Endothelial cell of hepatic sinusoid (primary cell): ENCODE data around the gene NKAIN4.

Experiments used
- in situ Hi-C: cut with HindIII; loops from 2 replicates; pipeline ENCODE4 v1.10.0; 2017; ENCODE audit warnings: low sequenced_read_pairs

Gene NKAIN4

GRCh38 chr20:63289311-63290135 is 35.3 kb upstream of the NKAIN4 start:
- in situ Hi-C loops = loop anchor here (25.0 kb wide), 1 partner anchor 202 kb away; no protein-coding TSS in a partner anchor

- in situ Hi-C loops = loop anchor here (25.0 kb wide), 1 partner anchor 201 kb away; no protein-coding TSS in a partner anchor
These were observed 34.5 kb upstream of the NKAIN4 start for GRCh38 chr20:63288581-63289251.

DNA sequence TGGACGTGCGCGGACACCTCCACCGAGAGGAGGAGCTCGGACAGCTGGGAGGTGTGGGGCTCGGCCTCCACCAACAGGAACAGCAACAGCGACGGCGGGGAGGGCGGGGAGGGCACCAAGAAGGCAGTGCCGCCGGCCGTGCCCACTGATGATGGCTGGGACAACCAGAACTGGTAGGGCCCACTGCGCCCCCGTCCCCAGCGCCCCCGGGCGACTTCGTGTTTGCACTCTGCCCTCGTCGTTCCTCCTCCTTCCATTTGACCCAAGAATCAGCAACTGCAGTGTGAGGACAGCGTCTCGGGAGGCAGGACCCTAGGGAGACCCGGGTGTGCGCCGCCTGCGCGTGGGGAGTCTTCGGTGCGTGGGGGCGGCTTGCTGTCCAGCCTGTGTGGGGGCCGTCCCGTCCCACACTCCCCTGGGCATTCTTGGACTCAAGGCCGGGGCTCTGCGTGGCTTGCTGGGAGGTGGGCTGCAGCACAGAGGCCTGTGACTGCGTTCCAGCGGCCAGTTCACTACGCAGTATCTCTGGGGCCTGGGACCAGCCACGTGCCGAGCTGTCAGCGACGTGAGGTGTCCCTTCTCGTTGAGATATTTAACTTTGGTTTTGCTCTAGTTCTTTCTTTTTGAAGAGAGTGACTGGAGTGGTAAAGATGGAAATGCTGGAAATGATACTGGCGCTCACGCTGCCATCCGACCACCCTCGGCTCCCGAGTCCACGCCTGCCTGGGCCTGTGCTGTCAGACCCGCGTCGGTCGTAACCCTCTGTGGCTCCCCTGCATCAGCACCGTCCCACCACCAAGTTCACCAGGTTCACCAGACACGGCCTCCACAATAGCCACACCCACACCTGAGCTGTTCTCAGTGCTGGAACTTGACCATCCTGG is 33.7 kb upstream of the NKAIN4 start:
- in situ Hi-C loops = loop anchor here (25.0 kb wide), 1 partner anchor 201 kb away; no protein-coding TSS in a partner anchor

GRCh38 chr20:63286781-63287696 is 32.8 kb upstream of the NKAIN4 start:
- in situ Hi-C loops = loop anchor here (25.0 kb wide), 1 partner anchor 200 kb away; no protein-coding TSS in a partner anchor

DNA sequence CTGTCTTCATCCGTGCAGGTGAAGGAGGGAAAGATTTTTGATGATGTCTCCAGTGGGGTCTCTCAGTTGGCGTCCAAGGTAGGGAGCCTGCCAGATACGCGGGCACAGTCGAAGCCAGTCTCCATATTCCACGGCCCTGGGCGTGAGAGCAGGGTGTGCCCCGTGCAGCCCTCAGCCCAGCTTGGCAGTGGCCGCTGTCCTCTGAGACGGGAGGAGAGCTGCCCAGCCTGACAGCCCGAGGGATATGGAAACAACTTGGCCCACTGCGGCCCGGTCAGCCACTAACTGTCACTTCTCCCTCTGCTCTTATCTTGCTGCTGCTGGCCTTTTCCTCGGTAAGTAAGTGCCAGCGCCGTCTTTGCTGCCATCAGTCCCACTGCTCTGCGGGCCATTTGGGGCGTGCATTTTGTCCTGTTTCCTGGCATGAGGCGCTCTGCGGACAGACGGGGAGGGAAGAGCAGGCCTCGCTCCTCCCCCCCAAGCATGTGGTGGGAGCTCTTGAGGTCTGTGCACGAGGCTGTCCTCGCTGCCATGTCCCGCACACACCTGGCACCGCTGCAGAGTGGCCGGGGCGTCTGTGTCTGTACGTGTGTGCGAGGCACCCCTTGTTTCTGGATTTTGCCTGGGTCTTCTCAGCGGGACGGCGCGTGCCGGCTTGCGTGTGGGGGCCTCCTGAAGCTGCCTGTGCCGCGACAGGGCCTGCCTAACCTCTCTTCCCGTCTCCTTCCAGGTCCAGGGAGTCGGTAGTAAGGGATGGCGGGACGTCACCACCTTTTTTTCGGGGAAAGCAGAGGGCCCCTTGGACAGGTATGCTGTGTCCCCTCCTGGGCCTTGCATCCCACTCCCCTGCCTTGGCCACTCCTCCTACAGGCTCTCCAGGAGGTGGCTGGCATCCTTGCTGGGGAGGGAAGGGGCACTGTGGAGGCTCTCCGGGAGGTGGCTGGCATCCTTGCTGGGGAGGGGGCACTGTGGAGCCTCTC is 31.7 kb upstream of the NKAIN4 start:
- in situ Hi-C loops = loop anchor here (25.0 kb wide), 1 partner anchor 199 kb away; no protein-coding TSS in a partner anchor

DNA sequence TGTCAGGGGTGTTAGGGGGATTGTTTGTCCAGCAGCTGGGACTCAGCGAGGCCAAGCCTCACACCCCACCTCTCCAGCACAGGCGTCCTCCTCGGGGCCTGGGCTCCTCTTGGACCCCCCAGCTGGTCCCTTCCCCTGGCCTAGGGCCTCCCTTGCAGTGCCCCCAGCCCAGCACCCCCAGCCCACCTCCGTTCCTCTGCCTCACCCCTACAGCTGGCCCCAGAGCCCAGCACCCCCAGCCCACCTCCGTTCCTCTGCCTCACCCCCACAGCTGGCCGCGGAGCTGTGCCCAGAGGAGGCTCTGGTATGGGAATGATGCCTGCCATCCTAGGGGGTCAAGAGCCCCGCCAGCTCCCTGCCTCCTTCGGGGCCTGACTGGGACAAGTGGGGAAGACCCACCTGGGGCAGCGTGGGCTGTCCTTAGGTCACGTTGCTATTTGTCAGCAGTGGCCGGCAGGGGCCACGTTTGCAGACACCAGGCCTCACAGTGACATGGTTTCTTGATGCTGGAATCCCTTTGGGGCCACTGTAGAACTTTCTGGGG is 30.8 kb upstream of the NKAIN4 start:
- in situ Hi-C loops = loop anchor here (25.0 kb wide), 1 partner anchor 198 kb away; no protein-coding TSS in a partner anchor

DNA sequence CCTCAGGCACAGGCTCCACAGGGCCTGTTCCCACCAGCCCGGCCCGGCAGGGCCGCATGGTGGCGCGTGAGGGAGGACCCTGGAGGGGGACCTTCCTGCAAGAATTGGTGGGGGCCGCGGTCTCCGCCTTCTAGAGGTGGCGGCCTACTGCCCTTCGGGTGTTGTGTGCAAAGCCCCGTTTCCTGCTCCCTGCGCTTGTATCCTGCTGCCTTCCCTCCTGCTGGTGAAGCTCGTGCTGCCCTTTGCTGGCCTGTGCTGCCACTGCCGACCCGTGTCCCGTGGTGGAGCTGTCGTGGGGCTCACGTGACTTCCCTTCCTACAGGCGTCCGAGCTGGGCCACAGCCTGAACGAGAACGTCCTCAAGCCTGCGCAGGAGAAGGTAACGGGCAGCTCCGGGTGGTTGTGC is 30.3 kb upstream of the NKAIN4 start:
- in situ Hi-C loops = loop anchor here (25.0 kb wide), 1 partner anchor 197 kb away; no protein-coding TSS in a partner anchor

GRCh38 chr20:63284083-63284440 is 29.8 kb upstream of the NKAIN4 start:
- in situ Hi-C loops = loop anchor here (25.0 kb wide), 1 partner anchor 197 kb away; no protein-coding TSS in a partner anchor

DNA sequence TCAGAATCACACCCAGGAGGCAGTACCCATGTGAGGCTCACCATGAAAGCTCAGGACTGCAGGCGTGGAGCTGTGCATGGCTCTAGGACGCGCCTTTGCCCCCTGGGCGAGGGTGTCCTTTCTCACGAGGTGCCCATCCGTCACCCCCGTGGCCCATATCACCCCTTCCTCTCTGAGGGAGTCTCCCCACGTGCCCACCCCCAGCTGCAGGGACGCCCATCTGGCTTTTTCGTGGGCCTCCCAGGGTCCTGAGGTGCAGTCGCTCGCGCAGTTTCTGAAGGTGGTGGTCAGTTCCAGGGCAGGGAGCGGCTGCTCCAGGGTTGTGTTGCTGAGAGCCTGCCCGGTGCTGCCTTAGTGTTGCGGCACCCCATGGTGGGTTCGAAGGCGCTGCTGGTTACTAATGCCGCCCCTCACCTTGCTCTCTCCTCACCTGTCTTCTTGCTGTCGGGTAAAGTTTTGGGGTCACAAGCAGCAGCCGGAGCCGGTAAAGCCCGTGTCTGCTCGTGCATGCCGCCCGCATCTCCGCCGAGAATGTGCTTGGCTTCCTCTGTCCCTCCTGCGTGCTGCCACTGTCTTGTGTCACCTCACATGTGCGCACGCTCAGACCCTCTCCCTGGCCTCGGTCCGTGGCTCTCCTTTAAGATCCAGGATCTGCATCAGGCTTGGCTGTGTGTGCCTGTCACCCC is 29.3 kb upstream of the NKAIN4 start:
- in situ Hi-C loops = loop anchor here (25.0 kb wide), 1 partner anchor 196 kb away; no protein-coding TSS in a partner anchor

- in situ Hi-C loops = loop anchor here (25.0 kb wide), 1 partner anchor 196 kb away; no protein-coding TSS in a partner anchor
These were observed 28.7 kb upstream of the NKAIN4 start for GRCh38 chr20:63282946-63283345.

DNA sequence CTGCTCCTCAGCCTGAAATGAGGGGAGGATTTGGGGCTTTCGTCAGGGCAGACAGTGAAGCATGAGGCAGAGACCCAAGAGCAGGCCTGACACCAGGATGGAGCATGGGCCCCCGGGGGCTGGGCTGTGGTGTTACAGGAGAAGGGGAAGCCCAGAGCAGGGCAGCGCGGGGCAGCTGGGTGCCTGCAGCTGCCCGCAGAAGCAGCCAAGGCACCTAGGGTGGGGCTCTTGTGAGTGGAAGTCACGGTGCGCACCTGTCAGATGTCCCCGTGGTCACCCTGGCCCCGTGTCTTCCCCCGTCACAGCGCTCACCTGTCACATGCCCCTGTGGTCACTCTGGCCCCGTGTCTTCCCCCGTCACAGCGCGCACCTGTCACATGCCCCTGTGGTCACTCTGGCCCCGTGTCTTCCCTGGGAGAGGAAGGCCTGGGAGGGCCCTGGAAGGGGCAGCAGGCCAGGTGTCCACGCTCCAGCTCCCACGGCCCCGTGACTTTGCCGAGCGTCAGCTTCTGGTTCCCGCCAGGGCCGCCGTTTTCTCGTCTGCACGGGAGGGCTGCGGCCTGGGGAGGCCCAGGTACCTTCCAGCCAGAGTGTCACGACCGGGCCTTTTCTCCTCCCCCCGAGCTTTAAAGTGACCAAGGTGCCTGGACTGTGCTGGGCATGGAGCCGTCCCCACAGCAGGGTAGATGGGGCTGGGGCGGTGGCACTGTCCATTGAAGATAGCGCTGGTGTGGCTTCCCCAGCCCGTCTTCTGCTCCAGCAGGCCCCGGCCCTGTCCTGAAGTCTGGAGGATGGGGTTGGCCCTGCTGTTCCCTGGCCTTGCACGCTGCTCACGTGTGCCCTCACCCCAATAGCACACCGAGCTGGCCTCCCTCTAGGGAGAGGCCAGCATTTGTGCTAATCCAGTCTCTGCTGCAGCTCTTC is 27.7 kb upstream of the NKAIN4 start:
- in situ Hi-C loops = loop anchor here (25.0 kb wide), 1 partner anchor 195 kb away; no protein-coding TSS in a partner anchor

DNA sequence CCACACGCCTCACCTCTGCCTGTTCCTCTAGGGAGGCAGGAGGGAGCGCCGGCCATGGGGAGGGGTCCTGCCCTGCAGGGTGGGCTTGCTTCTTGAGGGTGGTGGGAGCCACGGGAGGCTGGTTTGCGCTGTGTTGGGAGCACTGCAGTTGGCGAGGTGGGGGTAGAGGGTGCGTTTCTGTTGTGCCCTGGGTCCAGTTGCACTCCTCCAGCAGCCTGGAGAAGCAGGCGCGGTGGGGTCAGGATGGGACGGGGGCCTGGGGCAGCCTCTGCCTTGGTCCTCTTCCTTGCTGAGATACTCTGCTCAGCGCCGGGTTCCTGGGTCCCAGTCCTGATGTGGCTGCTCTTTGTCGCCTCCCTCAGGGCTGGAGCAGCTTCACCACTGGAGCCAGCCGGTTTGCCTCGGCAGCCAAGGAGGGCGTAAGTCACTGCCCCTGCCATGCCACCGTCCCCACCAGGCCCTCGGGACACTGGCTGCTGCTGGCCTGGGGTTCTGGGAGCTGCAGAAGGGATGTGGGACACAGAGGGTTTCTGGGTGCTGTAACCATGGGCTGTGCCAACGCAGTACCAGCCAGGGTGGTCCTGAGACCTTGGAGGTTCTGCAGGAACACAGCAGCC is 26.8 kb upstream of the NKAIN4 start:
- in situ Hi-C loops = loop anchor here (25.0 kb wide), 1 partner anchor 194 kb away; no protein-coding TSS in a partner anchor

DNA sequence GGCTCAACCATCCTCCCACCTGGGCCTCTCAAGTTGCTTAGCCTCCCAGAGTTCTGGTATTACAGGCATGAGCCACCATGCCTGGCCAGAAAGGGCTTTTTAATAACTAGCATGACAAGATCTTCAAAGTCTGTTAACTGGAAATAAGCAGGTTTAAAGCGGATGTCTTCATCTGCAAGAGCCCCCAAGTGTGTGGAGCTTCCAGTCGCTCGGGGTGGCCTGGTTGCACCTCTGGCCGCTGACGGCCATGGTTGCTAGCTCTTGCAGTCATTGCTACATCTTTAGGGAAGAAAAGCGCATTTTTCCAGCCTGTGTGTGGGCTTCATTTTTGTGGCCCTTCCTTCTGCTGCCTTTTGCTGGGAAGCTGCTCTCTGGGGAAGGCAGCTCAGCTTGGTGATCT is 26.1 kb upstream of the NKAIN4 start:
- in situ Hi-C loops = loop anchor here (25.0 kb wide), 1 partner anchor 193 kb away; no protein-coding TSS in a partner anchor

- in situ Hi-C loops = loop anchor here (5.0 to 25.0 kb wide), 3 partner anchors 58 to 193 kb away; no protein-coding TSS in a partner anchor
These were observed 25.7 kb upstream of the NKAIN4 start for GRCh38 chr20:63279931-63280330.

- in situ Hi-C loops = loop anchor here (5.0 to 25.0 kb wide), 3 partner anchors 56 to 191 kb away; no protein-coding TSS in a partner anchor
These were observed 24.4 kb upstream of the NKAIN4 start for GRCh38 chr20:63278661-63279060.
